GM18519 (cell line): ENCODE data around the gene SYNE2.
"Not testable (repeated sequence)": the region's sequence is repeated elsewhere in the genome, so short reads cannot be mapped to it uniquely, and the experiment has no call there.

ENCODE experiments used
- ATAC-seq: cut with Tn5 transposase; IDR thresholded peaks from one replicate; pipeline ENCODE4 v1.9.1; 2021; ENCODE audit warnings: mild to moderate bottlenecking, moderate library complexity; ENCODE audit not compliant: unreplicated experiment, low FRiP score

Gene SYNE2

GRCh38 chr14:63870753-63871037 lies 17.9 kb downstream of the SYNE2 start:
- not testable (repeated sequence) for ATAC-seq

DNA sequence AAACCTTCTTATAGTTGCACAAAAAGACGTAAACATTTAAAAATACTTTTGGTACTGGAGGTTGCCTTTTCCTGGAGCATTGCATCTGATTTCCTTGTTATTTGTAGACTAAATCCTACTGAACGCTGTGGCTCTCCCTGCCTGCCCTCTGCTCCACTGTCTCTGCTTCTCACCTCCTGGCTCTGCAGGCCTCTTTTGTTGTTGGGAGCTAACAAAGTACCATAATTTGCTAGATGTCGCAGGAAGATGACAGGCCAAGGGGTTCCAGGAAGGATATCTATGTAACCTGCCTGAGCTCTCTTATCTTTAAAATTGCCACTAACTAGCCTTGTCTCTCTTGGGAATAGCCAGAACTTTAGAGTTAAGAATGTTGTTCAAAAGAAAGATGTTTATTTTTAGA lies 21.4 kb downstream of the SYNE2 start:
- ATAC-seq = no peak

GRCh38 chr14:63875311-63875710 lies 22.5 kb downstream of the SYNE2 start:
- no peak for ATAC-seq

GRCh38 chr14:63877550-63877939 lies 24.7 kb downstream of the SYNE2 start:
- ATAC-seq = no peak

- ATAC-seq = no peak
Observed at GRCh38 chr14:63878052-63878451, 25.2 kb downstream of the SYNE2 start.

- no peak for ATAC-seq
Observed at GRCh38 chr14:63878792-63879191, 26.0 kb downstream of the SYNE2 start.

DNA sequence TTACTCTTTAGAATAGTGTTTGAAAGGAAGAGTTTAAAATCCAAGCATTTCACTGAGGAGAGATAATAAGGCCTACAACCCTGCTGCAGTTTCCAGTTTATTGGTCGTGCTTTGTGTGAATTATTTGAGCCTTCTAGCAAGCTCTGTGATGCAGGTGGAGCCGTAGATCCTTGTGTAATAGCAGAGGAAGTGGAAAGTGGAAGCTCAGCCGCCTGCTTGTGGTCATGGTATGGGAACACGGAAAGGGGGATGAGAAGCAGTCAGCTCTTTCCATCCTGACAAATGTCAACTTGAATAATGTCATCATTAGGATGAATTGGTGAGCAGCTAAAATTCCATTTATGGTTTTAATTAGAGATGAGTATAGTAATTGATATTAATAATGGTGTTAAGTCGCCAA lies 29.1 kb downstream of the SYNE2 start:
- no peak for ATAC-seq

- no peak for ATAC-seq
Observed at GRCh38 chr14:63887899-63888298, 35.1 kb downstream of the SYNE2 start.

DNA sequence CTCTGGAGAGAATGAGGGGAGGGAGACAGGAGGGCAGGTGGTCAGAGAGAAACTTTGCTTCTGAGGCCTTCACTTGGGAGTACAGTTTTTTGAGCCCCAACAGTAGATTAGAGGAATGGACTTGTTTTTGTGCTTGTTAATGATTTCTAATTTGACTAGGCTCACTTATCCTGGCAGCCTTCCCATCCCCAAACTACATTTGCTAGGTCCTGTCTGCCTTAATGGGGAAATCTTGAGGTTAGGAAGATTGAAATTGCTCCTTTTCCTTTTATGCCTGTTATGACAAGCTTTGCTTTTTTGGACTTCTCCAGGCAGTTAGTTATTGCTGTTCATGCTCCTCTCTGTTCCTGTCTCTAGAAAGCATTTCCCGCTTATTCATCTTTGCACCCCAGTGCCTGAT lies 37.7 kb downstream of the SYNE2 start:
- no peak for ATAC-seq

DNA sequence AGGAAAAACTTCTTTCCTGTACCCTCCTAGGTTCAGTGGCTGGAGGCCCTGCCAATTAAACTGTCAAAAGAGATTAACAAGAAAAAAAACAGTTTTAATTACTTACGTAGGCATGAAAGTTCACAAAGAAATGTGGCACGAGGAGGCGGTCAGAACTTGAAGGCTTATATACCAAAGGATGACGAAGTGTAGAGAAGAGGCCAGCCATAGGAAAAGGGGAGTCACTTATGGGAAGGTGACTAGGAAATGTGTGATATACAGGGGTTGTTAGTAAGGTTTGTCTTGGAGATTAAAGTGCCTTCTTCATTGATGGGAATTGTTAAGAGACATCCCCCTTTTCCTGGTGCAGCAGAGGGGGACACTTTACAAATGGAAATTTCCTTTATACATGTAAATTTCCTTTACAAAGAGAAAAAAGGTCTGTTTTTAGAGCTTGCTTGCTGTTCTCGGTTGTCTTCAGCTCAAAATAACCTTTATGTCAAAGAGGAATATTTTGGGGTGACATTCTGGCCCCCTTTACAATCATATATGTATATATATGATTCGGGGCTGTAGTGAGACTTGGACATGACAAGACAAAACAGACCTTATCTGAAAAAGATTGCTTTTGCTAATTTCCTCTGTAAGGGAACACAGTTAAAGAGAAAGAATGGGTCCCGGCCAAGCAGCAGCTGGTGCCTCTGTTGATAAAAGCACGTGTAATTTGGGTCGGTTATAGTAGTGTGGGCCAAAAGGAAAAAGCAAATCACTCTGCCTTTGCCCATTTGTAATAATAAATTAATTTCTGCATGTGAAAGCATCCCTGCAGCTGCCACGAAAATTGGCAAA lies 38.6 kb downstream of the SYNE2 start:
- no peak for ATAC-seq

DNA sequence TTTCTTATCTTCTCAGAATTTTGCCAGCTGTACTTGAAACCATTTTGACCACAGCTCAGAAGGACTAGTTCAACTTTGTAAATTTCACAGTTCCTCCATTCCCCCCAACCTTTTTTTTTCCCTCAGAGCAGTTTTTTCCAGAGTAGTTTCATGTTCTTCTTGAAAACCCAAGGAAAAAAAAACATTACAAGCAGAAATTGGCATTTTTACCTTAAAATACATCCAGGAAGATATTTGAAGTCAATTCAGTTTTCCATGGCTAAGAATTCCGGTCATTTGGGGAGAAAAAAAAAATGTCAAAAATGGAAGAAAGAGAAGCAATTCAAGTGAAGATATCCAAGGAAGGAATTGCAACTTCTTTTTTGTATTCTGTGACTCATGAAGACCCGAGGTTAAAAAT lies 39.5 kb downstream of the SYNE2 start:
- ATAC-seq = no peak

GRCh38 chr14:63893701-63894458 lies 41.1 kb downstream of the SYNE2 start:
- ATAC-seq = no peak

- no peak for ATAC-seq
Observed at GRCh38 chr14:63895510-63895909, 42.7 kb downstream of the SYNE2 start.

- no peak for ATAC-seq
Observed at GRCh38 chr14:63896278-63896720, 43.5 kb downstream of the SYNE2 start.

GRCh38 chr14:63897721-63898163 lies 44.9 kb downstream of the SYNE2 start:
- no peak for ATAC-seq

- no peak for ATAC-seq
Observed at GRCh38 chr14:63899953-63900352, 47.1 kb downstream of the SYNE2 start.

DNA sequence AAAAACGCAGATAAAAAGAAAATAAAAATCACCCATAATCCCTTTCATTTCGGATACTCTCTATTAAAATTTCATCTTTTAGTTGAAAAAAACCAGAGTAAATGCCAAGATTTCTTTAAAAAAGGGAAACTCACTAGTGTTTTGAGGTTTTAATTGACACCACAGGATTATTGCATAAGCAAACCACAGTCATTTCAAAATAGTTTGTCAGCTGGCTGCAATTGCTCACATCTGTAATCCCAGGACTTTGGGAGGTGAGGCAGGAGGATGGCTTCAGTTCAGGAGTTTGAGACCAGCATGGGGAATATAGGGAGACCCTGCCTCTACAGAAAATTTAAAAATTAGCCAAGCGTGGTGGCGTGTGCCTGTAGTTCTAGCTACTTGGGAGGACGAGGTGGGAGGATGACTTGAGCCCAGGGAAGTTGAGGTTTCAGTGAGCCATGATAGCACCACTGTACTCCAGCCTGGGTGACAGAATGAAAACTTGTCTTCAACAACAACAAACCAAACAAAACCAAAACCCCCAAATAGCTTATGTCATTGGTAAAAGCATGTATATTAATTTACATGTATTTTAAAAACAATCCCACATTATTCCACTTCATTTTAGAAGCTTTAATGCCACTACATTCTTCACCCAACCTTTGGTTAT lies 48.8 kb downstream of the SYNE2 start:
- ATAC-seq = no peak

- ATAC-seq = no peak
Observed at GRCh38 chr14:63902375-63902976, 49.7 kb downstream of the SYNE2 start.

- ATAC-seq = no peak
Observed at GRCh38 chr14:63904724-63905123, 51.9 kb downstream of the SYNE2 start.

- no peak for ATAC-seq
Observed at GRCh38 chr14:63905370-63905769, 52.6 kb downstream of the SYNE2 start.

- ATAC-seq = no peak
Observed at GRCh38 chr14:63908667-63909264, 56.0 kb downstream of the SYNE2 start.
